OCI-LY3 (cell line): Measurements from ENCODE around the gene MGAT4B.

Experiments used
- H2AFZ ChIP-seq: fragments of 200-600, 300-600 bp; shearing (Covaris generic); 2 replicates; pipeline ENCODE4 v1.6.0; 2014; ENCODE audit warnings: antibody characterized with exemption, low read depth, low read length
- H3K27ac ChIP-seq: fragments of 200-600, 300-600 bp; sonication (generic); 2 replicates; pipeline ENCODE4 v1.5.1; 2014; ENCODE audit warnings: mild to moderate bottlenecking, low read length, moderate library complexity, mixed read lengths
- H3K27me3 ChIP-seq: fragments of 200-600, 300-600 bp; sonication (generic); 2 replicates; pipeline ENCODE4 v1.6.1; 2014; ENCODE audit warnings: low read depth, low read length, mixed read lengths
- H3K36me3 ChIP-seq: fragments of 200-600, 300-600 bp; sonication (generic); replicated peaks from 2 replicates; pipeline ENCODE3; 2014; ENCODE audit warnings: low read depth, low read length, mixed read lengths
- H3K4me1 ChIP-seq: fragments of 300-600, 200-600 bp; sonication (generic); 2 replicates; pipeline ENCODE4 v1.6.1; 2014; ENCODE audit warnings: low read length, mixed read lengths
- H3K4me2 ChIP-seq: fragments of 200-600, 300-600 bp; sonication (generic); 2 replicates; pipeline ENCODE4 v1.6.1; 2014; ENCODE audit warnings: low read length, mixed read lengths
- H3K4me3 ChIP-seq: fragments of 300-600, 200-600 bp; sonication (generic); 2 replicates; pipeline ENCODE4 v1.5.1; 2014; ENCODE audit warnings: antibody characterized with exemption, mild to moderate bottlenecking, low read length, moderate library complexity
- H3K79me2 ChIP-seq: fragments of 300-600, 200-600 bp; shearing (Covaris generic); 2 replicates; pipeline ENCODE4 v1.6.1; 2014; ENCODE audit warnings: mild to moderate bottlenecking, low read length, mixed read lengths
- H3K9ac ChIP-seq: fragments of 300-600, 200-600 bp; shearing (Covaris generic); 2 replicates; pipeline ENCODE4 v1.6.0; 2014; ENCODE audit warnings: mild to moderate bottlenecking, low read length, moderate library complexity
- H3K9me3 ChIP-seq: fragments of 200-600, 300-600 bp; shearing (Covaris generic); 2 replicates; pipeline ENCODE4 v1.6.1; 2014; ENCODE audit warnings: low read length, mixed read lengths; ENCODE audit not compliant: insufficient read depth
- H4K20me1 ChIP-seq: fragments of 200-600, 300-600 bp; sonication (generic); 2 replicates; pipeline ENCODE4 v1.6.1; 2016; ENCODE audit warnings: low read length, mixed read lengths; ENCODE audit not compliant: insufficient read depth
- CTCF ChIP-seq: fragments of 200-600, 300-600 bp; sonication (generic); IDR thresholded peaks from 2 replicates; pipeline ENCODE4 v1.5.1; 2014; ENCODE audit warnings: antibody characterized with exemption, low read length, low read depth
- EZH2phosphoT487 ChIP-seq: fragments of 200-600 bp; shearing (Covaris generic); IDR thresholded peaks from 2 replicates; pipeline ENCODE4 v1.6.1; 2018; ENCODE audit warnings: antibody characterized with exemption, mixed run types, low read depth

MGAT4B gene

GRCh38 chr5:179833709-179834070 is 27.0 kb upstream of the MGAT4B start:
- no peak overlapping the region for H3K4me2 ChIP-seq
- no peak overlapping the region for H3K9ac ChIP-seq
- no peaks in the 10 kb centered on the region for H3K9me3 ChIP-seq
- H4K20me1 ChIP-seq, result peaks cover 29% of the 10 kb centered on the region
- no peaks in the 10 kb centered on the region for H3K4me1 ChIP-seq
- no peak overlapping the region for H3K4me3 ChIP-seq
- H3K27ac ChIP-seq, result no peak overlapping the region
- peaks cover 72% of the 10 kb centered on the region for H3K36me3 ChIP-seq
- TF ChIP-seq EZH2phosphoT487 (no peak), CTCF (no peak)
- H3K27me3 ChIP-seq, result no peaks in the 10 kb centered on the region
- no peak overlapping the region for H2AFZ ChIP-seq
- peaks cover 20% of the 10 kb centered on the region; the same call in 1 of the 2 replicates for H3K79me2 ChIP-seq

- H3K4me1 ChIP-seq, result no peaks in the 10 kb centered on the region
- H3K4me3 ChIP-seq, result no peak overlapping the region
- no peak overlapping the region for H3K4me2 ChIP-seq
- H3K9ac ChIP-seq, result no peak overlapping the region
- H2AFZ ChIP-seq, result no peak overlapping the region
- TF ChIP-seq EZH2phosphoT487 (no peak), CTCF (no peak)
- peaks cover 20% of the 10 kb centered on the region; the same call in 1 of the 2 replicates for H3K79me2 ChIP-seq
- H3K27ac ChIP-seq, result no peak overlapping the region
- no peaks in the 10 kb centered on the region for H3K9me3 ChIP-seq
- H3K36me3 ChIP-seq, result peaks cover 73% of the 10 kb centered on the region
- H3K27me3 ChIP-seq, result no peaks in the 10 kb centered on the region
- peaks cover 30% of the 10 kb centered on the region for H4K20me1 ChIP-seq
Observed at GRCh38 chr5:179833056-179833708, 26.5 kb upstream of the MGAT4B start.

- H3K36me3 ChIP-seq, result peaks cover 70% of the 10 kb centered on the region
- H3K79me2 ChIP-seq, result peaks cover 20% of the 10 kb centered on the region; the same call in 1 of the 2 replicates
- no peak overlapping the region for H3K4me2 ChIP-seq
- H3K4me3 ChIP-seq, result no peak overlapping the region
- H3K4me1 ChIP-seq, result no peaks in the 10 kb centered on the region
- peaks cover 25% of the 10 kb centered on the region for H4K20me1 ChIP-seq
- H3K27me3 ChIP-seq, result no peaks in the 10 kb centered on the region
- H3K9ac ChIP-seq, result no peak overlapping the region
- TF ChIP-seq EZH2phosphoT487, result no peak
- TF ChIP-seq CTCF, result no peak
- no peak overlapping the region for H3K27ac ChIP-seq
- H3K9me3 ChIP-seq, result no peaks in the 10 kb centered on the region
- no peak overlapping the region for H2AFZ ChIP-seq
Observed at GRCh38 chr5:179832039-179832745, 25.5 kb upstream of the MGAT4B start.

GRCh38 chr5:179830818-179831468 is 24.3 kb upstream of the MGAT4B start:
- no peaks in the 10 kb centered on the region for H3K9me3 ChIP-seq
- H3K27me3 ChIP-seq, result no peaks in the 10 kb centered on the region
- TF ChIP-seq CTCF (no peak), EZH2phosphoT487 (no peak)
- no peak overlapping the region for H3K9ac ChIP-seq
- no peak overlapping the region for H3K4me3 ChIP-seq
- no peaks in the 10 kb centered on the region for H3K4me1 ChIP-seq
- peaks cover 16% of the 10 kb centered on the region for H4K20me1 ChIP-seq
- no peak overlapping the region for H3K27ac ChIP-seq
- no peak overlapping the region for H2AFZ ChIP-seq
- H3K79me2 ChIP-seq, result peaks cover 26% of the 10 kb centered on the region; the same call in 1 of the 2 replicates
- no peak overlapping the region for H3K4me2 ChIP-seq
- H3K36me3 ChIP-seq, result peaks cover 64% of the 10 kb centered on the region
